ENCODE results near the gene CUEDC2.

Gene CUEDC2

DNA sequence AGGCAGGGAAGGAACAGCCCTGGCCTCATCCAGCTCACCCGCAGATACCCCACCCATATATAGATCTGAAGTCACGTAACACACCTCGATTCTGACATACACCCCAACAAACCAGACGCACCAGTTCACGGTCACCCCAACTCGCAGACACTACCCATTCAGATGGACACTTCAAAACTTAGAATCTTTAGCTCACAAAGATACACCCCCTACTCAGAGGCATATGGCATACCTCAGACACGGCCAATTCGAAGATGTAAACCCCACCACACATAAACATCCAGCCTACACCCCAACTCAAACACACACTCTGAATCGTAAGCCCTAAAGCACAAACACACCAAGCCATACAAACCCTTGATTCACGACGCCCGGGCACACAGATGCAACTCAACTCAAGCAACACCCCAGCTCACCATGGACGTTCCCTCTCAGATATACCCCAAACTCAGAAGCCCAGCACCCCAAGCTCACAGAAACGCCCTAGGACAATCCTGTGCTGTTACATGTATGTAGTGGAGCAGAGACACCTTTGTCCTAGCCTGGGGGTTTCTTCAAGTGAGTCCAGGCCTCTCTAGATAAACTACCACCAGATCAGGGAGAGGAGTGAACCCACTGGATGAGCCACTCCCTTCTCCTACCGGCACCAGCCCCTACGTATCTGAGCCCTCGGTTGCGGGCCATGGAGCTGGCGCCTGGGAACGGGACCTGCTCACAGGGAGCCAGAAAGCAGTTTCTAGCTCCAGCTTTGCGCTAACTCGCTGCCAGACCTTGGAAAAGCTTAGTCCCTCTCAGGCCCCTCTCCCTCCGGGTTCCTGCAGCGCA, 22.6 kb downstream of the CUEDC2 start:
- no peak for DNase-seq

DNA sequence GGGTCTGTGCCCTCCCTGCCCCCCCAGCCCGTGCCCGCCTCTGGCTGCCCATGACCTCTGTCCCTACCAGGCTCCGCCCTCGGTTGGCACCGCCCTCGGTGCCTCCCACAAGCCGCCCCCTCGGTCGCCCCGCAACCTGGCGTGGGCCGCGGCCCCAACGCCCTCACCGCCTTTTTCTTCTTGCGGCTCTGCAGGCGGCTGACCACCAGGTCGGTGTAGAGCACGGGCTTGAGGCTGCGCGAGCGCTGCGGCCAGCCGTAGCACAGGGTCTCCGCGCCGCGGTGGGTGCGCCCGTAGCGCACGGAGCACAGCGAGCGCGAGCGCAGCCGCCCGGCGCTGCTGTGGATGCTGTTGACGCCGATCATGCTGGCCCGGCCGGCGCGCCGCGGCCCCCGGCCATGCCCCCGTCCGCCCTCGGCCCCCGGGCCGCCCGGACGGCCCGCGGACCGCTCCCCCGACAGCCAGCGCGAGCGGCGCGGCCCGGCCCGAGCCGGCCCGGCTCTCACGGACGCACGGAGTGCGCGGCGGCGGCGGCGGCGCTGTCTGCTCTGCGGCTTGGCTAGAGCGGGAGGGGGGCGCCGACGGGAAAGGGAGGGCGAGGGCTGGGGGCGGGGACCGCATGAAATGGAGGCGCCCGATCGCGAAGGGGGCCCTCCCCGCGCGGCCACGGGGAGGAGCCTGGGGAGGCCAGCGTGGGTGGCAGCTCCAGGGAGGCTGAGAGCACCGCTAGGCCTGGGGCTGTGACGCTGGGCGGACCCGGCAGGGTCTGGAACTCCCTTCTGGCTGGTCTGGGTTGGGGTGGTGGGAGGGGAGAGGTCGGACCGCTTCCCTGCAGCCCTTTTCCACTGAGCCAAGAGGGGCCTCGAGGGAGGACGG, 23.4 kb downstream of the CUEDC2 start:
- peak in 1 of 2 donors; percentile 24 for DNase-seq

GRCh38 chr10:102408131-102408727, 24.1 kb downstream of the CUEDC2 start:
- DNase-seq: no peak

- DNase-seq: no peak
These were observed 24.8 kb downstream of the CUEDC2 start for GRCh38 chr10:102407425-102408130.

- DNase-seq: no peak
These were observed 25.6 kb downstream of the CUEDC2 start for GRCh38 chr10:102406815-102407214.

GRCh38 chr10:102405632-102406031, 26.7 kb downstream of the CUEDC2 start:
- no peak for DNase-seq

DNA sequence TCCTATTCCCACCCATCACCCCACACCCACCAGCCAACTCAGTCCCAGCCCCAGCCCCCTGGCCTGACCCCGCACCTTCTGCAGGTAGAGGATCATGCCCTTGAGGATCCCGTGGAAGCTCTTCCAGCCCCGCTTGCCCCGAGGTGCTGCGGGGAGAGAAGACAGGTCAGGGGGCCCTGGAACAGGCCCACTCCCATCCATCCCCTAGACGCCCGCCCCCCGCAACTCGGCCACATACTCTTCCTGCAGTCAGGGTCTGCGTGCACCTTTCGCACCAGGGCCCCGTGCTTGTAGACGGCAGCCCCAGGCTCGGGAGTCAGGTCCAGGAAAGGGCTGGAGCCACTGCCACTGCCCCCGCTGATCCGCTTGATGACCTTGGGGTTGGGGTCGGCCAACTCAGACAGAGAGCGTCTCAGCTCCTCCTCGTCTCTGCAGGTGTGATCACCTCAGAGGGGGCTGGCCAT, 27.2 kb downstream of the CUEDC2 start:
- no peak for DNase-seq

DNA sequence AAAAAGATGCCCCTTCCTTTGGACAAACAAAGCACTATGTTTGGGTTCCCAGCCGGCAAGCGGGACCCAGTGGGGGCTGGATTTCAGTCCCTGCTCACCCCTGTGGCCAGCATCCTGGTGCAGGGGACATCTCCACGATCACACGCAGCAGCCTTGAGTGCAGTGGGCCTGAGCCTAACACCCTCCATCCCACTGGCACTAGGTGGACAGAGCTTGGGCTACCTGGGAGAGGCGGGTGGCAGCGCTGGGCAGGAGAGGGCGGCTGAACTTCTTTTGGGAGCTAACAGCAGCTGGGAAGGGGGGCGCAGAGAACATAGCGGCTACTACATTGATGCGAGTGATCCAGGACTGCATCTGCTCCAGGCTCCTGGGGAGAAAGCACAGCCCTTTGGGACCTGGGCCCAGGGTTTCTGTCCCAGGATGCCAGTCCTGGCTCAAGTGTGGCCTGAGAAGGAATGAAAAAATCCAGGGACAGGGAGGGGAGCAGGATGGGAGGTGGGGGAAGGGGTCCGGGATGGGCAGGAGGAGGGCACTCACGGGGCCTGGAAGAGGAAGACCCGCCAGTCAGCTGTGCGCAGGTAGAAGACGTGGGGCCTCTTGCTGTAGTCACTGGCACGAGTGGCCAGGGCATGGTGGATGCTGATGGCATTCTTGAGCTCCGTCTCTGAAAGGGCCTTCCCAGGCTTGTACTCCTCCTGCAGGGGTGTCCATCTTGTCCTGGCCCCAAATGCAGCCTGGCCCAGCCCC, 27.8 kb downstream of the CUEDC2 start:
- no peak for DNase-seq

DNA sequence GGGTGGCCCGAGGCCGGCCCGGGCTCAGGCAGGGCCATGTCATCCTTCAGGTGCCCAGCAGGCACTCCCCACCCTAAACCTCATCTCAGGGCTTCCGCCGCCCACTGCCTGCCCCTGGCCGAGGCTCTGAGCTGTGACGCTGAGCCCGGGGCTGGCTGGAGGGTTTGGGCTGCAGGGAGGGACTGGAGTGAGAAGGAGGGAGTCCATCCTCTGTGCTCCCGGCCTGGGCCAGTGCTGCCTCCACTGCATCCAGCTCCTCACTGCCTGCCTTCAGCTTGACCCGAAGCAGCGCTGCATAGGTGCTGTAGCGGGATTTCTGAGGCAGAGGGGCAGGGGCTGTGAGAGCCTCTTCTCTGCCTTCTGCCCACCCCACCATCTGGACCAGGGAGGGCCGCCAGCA, 29.3 kb downstream of the CUEDC2 start:
- no peak for DNase-seq

- DNase-seq: no peak
These were observed 29.9 kb downstream of the CUEDC2 start for GRCh38 chr10:102402512-102402896.

GRCh38 chr10:102401735-102402511, 30.5 kb downstream of the CUEDC2 start:
- no peak for DNase-seq

DNA sequence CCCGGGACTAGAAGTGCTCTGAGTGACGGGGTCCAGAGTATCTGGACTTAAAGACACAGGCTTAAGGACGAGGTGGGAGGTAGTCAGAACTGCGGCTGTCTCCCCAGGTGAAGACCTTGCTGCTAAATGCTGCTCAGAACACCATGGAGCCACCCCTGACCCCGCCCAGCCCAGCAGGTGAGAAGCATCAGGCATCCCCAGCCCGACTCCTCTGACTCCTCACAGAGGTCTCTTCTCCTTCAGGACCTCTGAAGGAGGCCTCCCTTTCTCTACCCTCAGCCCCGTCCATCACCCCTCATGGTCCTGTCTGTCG, 31.1 kb downstream of the CUEDC2 start:
- DNase-seq: no peak

DNA sequence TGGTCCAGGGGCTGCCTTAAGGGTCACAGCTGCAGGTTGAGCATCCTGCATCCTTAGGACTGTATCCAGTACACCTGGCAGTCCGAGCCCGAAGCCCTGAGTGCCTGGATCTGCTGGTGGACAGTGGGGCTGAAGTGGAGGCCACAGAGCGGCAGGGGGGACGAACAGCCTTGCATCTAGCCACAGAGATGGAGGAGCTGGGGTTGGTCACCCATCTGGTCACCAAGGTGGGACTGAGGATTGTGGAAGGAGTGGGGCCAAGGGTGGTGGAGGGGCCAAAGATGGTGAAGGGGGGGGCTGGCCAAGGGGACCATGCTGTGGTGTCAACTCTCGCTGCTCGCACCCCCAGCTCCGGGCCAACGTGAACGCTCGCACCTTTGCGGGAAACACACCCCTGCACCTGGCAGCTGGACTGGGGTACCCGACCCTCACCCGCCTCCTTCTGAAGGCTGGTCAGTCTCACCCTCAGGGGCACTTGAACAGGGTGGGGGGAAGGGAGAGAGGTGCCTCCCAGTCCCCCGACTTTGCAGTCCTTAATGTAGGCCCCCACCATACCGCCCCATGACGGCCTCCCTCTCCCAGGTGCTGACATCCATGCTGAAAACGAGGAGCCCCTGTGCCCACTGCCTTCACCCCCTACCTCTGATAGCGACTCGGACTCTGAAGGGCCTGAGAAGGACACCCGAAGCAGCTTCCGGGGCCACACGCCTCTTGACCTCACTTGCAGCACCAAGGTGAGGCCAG, 31.6 kb downstream of the CUEDC2 start:
- DNase-seq: no peak

DNA sequence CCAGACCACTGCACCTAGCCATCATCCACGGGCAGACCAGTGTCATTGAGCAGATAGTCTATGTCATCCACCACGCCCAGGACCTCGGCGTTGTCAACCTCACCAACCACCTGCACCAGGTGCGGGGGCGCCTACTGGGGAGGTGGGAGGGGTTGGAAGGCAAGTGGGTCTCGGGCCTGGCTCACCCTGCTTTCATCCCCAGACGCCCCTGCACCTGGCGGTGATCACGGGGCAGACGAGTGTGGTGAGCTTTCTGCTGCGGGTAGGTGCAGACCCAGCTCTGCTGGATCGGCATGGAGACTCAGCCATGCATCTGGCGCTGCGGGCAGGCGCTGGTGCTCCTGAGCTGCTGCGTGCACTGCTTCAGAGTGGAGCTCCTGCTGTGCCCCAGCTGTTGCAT, 32.3 kb downstream of the CUEDC2 start:
- no peak for DNase-seq

DNA sequence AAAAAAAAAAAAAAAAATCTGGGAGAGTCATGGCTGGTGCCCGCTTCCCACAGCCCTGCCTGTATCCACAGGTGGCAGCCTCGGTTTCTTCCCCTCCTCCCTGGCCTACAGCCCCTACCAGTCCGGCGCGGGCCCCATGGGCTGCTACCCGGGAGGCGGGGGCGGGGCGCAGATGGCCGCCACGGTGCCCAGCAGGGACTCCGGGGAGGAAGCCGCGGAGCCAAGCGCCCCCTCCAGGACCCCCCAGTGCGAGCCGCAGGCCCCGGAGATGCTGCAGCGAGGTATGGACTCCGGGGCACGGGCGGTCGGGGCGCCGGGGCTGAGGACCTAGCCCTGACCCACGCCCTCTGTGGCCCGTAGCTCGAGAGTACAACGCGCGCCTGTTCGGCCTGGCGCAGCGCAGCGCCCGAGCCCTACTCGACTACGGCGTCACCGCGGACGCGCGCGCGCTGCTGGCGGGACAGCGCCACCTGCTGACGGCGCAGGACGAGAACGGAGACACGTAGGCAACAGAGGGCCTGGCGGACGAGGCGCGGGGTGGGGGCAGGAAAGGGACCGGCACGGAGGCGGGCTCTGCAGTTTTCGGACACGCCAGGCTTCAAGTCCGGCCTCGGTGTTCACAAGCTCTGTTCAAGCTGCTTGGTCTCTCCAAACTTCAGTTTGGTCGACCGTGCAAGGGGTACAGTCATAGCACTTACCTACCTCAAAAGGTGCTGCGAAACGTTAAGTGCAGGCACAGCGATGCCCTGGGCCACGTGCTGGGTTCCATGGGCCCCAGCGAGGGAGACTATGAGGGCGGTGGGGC, 33.0 kb downstream of the CUEDC2 start:
- DNase-seq: peak; percentile 72 to 80

DNA sequence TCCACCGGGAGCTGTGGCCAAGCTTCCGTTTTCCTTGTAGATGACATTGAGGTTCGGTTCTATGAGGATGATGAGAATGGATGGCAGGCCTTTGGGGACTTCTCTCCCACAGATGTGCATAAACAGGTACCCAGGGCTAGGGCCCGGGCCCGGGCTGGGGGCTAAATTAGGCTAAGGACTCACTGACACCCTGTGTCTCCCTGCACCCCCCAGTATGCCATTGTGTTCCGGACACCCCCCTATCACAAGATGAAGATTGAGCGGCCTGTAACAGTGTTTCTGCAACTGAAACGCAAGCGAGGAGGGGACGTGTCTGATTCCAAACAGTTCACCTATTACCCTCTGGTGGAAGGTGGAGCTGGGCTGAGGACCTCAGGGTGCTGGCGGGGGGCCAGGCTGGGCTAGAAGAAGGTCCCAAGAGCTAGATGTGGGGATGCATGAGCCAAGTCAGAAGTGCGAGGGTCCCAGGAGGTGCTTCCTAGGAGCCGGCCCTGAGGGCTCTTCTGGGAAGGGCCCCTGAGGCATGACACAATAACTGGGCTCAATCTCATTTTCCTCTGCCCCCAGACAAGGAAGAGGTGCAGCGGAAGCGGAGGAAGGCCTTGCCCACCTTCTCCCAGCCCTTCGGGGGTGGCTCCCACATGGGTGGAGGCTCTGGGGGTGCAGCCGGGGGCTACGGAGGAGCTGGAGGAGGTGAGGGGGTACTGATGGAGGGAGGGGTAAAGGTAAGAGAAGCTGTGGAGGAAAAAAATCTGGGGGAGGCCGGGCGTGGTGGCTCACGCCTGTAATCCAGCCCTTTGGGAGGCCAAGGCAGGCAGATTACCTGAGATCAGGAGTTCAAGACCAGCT, 34.0 kb downstream of the CUEDC2 start:
- no peak for DNase-seq

DNA sequence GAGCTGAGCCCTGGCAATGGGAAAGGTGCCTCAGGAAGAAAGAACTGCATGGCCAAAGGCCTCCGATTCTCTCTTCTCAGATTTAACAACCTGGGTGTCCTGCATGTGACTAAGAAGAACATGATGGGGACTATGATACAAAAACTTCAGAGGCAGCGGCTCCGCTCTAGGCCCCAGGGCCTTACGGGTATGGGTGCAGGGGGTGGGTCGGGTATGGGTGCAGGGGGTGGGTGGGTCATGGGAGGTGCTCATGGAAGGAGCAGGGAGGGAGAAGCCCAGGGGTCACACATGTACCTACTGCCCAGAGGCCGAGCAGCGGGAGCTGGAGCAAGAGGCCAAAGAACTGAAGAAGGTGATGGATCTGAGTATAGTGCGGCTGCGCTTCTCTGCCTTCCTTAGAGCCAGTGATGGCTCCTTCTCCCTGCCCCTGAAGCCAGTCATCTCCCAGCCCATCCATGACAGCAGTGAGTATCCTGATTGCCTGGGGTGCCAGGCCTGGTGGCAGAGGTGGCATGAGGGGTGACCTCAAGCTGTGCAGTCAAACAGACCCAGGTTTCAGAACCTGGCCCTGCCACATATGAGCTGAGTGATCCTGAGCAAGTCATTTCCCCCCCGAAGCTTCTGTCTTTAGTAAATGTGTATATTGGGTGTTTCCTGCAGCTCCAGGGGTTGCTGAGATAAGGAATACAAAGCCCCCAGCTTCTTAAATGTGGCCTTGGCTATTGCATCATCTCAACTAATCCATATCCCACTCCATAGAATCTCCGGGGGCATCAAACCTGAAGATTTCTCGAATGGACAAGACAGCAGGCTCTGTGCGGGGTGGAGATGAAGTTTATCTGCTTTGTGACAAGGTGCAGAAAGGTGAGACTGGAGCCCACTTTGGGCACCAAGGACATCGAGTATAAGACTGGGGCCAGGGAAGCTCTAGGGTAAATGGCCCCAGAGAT, 34.9 kb downstream of the CUEDC2 start:
- DNase-seq: no peak

- DNase-seq: no peak
These were observed 35.6 kb downstream of the CUEDC2 start for GRCh38 chr10:102396730-102397151.
